GM21360 (cell line): ENCODE results near the gene GPR55.
A peak's percentile ranks its signal among the peaks of the same experiment; 100 is the strongest.

Experiments used
- ATAC-seq: cut with Tn5 transposase; IDR thresholded peaks from one replicate; pipeline ENCODE4 v1.9.1; 2021; ENCODE audit warnings: mild to moderate bottlenecking, moderate library complexity; ENCODE audit not compliant: unreplicated experiment

The GPR55 gene

GRCh38 chr2:230887342-230887741, 37.7 kb downstream of the GPR55 start:
- ATAC-seq: no peak

- ATAC-seq: no peak
These were observed 38.4 kb downstream of the GPR55 start for GRCh38 chr2:230886671-230887071.

GRCh38 chr2:230886206-230886605, 38.8 kb downstream of the GPR55 start:
- ATAC-seq: no peak

GRCh38 chr2:230885463-230886130, 39.4 kb downstream of the GPR55 start:
- ATAC-seq: no peak

GRCh38 chr2:230881840-230882239, 43.2 kb downstream of the GPR55 start:
- no peak for ATAC-seq

GRCh38 chr2:230879891-230880290, 45.2 kb downstream of the GPR55 start:
- ATAC-seq: no peak

GRCh38 chr2:230879271-230879882, 45.7 kb downstream of the GPR55 start:
- no peak for ATAC-seq

- ATAC-seq: no peak
These were observed 46.3 kb downstream of the GPR55 start for GRCh38 chr2:230878599-230879188.

- ATAC-seq: no peak
These were observed 47.1 kb downstream of the GPR55 start for GRCh38 chr2:230877759-230878598.

- no peak for ATAC-seq
These were observed 47.8 kb downstream of the GPR55 start for GRCh38 chr2:230877116-230877758.

GRCh38 chr2:230875347-230876315, 49.4 kb downstream of the GPR55 start:
- no peak for ATAC-seq

GRCh38 chr2:230874876-230875275, 50.2 kb downstream of the GPR55 start:
- ATAC-seq: no peak

- ATAC-seq: no peak
These were observed 50.6 kb downstream of the GPR55 start for GRCh38 chr2:230874456-230874855.

GRCh38 chr2:230873661-230874401, 51.2 kb downstream of the GPR55 start:
- peak; percentile 51 for ATAC-seq

- peak; percentile 45 for ATAC-seq
These were observed 51.9 kb downstream of the GPR55 start for GRCh38 chr2:230872968-230873660.

- ATAC-seq: no peak
These were observed 52.7 kb downstream of the GPR55 start for GRCh38 chr2:230872151-230872967.

- ATAC-seq: no peak
These were observed 53.5 kb downstream of the GPR55 start for GRCh38 chr2:230871361-230872150.
